CD4-positive, CD25-positive, alpha-beta regulatory T cell (primary cell): Measurements from ENCODE around the gene HDLBP. TPM values are rescaled to one million over a fixed set of nuclear protein-coding genes. Genes with fewer than 3 reads are reported as not detected.

Source experiments
- ATAC-seq, 2 donors: fragments of 150-1000 bp; cut with Tn5 transposase; one replicate each; pipeline ENCODE4 v1.10.0; 2021; ENCODE audit warnings: low read depth in 2 of 2, moderate number of reproducible peaks in 2 of 2, moderate library complexity in 1 of 2
- DNase-seq, 3 donors: peaks; one replicate each; pipeline versions ENCODE4 v3.0.0 to v3.0.0-alpha.2; 2012 to 2022; ENCODE audit warnings: mixed read lengths in 1 of 3
- H3K27ac ChIP-seq: one replicate; pipeline ENCODE4 v1.7.0; 2013; ENCODE audit warnings: mild to moderate bottlenecking, low read length; ENCODE audit not compliant: insufficient read depth, poor library complexity, severe bottlenecking
- H3K27me3 ChIP-seq: one replicate; pipeline ENCODE4 v1.7.0; 2013; ENCODE audit warnings: low read length; ENCODE audit not compliant: control insufficient read depth, insufficient read depth
- H3K36me3 ChIP-seq: one replicate; pipeline ENCODE4 v1.7.0; 2013; ENCODE audit warnings: mild to moderate bottlenecking, low read length, moderate library complexity; ENCODE audit not compliant: control insufficient read depth, insufficient read depth
- H3K4me1 ChIP-seq: 2 replicates; pipeline ENCODE4 v1.7.0; 2013; ENCODE audit warnings: mild to moderate bottlenecking, low read length; ENCODE audit not compliant: insufficient read depth, control insufficient read depth, poor library complexity, severe bottlenecking
- H3K4me3 ChIP-seq: one replicate; pipeline ENCODE4 v1.7.0; 2013; ENCODE audit warnings: low read depth, mild to moderate bottlenecking, low read length, moderate library complexity
- H3K9me3 ChIP-seq, 2 experiments: 1 replicate in 1 of 2; 2 replicates in 1 of 2; pipeline ENCODE4 v1.7.0; 2013; ENCODE audit warnings: low read length in 2 of 2, mild to moderate bottlenecking in 1 of 2, moderate library complexity in 1 of 2; ENCODE audit not compliant: control insufficient read depth in 2 of 2
- H3K27ac Mint-ChIP-seq, 3 donors: one replicate each; pipeline ENCODE4 v1.8.0; 2020 to 2022; ENCODE audit warnings: mild to moderate bottlenecking in 3 of 3, mixed read lengths in 3 of 3, moderate library complexity in 2 of 3
- H3K27me3 Mint-ChIP-seq: one replicate; pipeline ENCODE4 v1.8.0; 2022; ENCODE audit warnings: mild to moderate bottlenecking, mixed read lengths
- H3K36me3 Mint-ChIP-seq: one replicate; pipeline ENCODE4 v1.8.0; 2020; ENCODE audit warnings: mixed read lengths
- H3K4me1 Mint-ChIP-seq, 4 donors: one replicate each; pipeline ENCODE4 v1.8.0; 2020 to 2022; ENCODE audit warnings: mixed read lengths in 4 of 4, mild to moderate bottlenecking in 1 of 4
- H3K4me3 Mint-ChIP-seq, 4 donors: one replicate each; pipeline ENCODE4 v1.8.0; 2020 to 2022; ENCODE audit warnings: mild to moderate bottlenecking in 4 of 4, mixed read lengths in 4 of 4, moderate library complexity in 3 of 4
- H3K9me3 Mint-ChIP-seq, 7 donors: one replicate each; pipeline ENCODE4 v1.8.0; 2020 to 2022; ENCODE audit warnings: mixed read lengths in 7 of 7, mild to moderate bottlenecking in 3 of 7, moderate library complexity in 2 of 7
- polyA plus RNA-seq, 4 donors: library from polyadenylated mRNA; unstranded; fragments of 300-500 nt; fragmentation: Illumina TruSeq; gene quantifications; one replicate each; pipeline ENCODE4 v1.2.3, GENCODE V29; 2021
- total RNA-seq: library from RNA; stranded (reverse); gene quantifications from one replicate; pipeline ENCODE4 v1.2.3, GENCODE V29; 2022

Gene HDLBP
- total and polyA plus RNA-seq, 5 donors from 2014 or later = 33.6 to 121 (median 41.7) TPM

DNA sequence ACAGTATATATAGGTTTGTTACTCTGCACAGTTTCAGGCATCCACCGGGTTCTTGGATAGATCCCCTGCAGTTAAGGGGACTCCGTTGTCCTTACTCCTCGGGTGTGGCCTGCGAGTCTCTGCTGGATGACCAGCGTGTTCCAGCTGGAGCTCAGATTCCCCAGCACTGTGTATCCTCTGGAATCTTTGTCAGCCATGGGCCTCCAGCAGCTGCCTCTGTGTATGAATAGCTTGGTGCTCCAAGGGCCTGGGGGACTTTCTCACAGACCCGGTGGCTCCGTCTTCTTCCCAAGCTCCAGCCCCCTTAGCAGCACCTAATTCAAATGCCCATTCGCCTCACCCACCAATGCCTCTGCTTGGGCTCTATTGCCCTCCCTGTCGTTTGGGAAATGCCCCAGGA, 120.7 kb downstream of the HDLBP start:
- Histone ChIP-seq H3K4me3 (no peak overlapping the region), H3K36me3 (no peaks in the 10 kb centered on the region), H3K27me3 (no peaks in the 10 kb centered on the region), H3K9me3 (no peaks in the 10 kb centered on the region), H3K4me1 (no peaks in the 10 kb centered on the region), H3K27ac (no peak overlapping the region)
- Mint-ChIP-seq H3K27ac (no peak overlapping the region), H3K27me3 (no peaks in the 10 kb centered on the region), H3K4me3 (no peak overlapping the region), H3K9me3 (no peaks in the 10 kb centered on the region), H3K4me1 (no peaks in the 10 kb centered on the region), H3K36me3 (no peaks in the 10 kb centered on the region)
- ATAC-seq (no peak), DNase-seq (no peak)

- H3K36me3 Mint-ChIP-seq = no peaks in the 10 kb centered on the region
- no peak for ATAC-seq
- no peaks in the 10 kb centered on the region for H3K27me3 Mint-ChIP-seq
- Histone ChIP-seq H3K36me3 (no peaks in the 10 kb centered on the region), H3K9me3 (no peaks in the 10 kb centered on the region), H3K4me3 (no peak overlapping the region), H3K27me3 (no peaks in the 10 kb centered on the region), H3K4me1 (no peaks in the 10 kb centered on the region), H3K27ac (no peak overlapping the region)
- no peak overlapping the region for H3K4me3 Mint-ChIP-seq
- no peaks in the 10 kb centered on the region for H3K9me3 Mint-ChIP-seq
- H3K4me1 Mint-ChIP-seq = no peaks in the 10 kb centered on the region
- DNase-seq = no peak
- no peak overlapping the region for H3K27ac Mint-ChIP-seq
These were observed 122.2 kb downstream of the HDLBP start for GRCh38 chr2:241193271-241193670.

DNA sequence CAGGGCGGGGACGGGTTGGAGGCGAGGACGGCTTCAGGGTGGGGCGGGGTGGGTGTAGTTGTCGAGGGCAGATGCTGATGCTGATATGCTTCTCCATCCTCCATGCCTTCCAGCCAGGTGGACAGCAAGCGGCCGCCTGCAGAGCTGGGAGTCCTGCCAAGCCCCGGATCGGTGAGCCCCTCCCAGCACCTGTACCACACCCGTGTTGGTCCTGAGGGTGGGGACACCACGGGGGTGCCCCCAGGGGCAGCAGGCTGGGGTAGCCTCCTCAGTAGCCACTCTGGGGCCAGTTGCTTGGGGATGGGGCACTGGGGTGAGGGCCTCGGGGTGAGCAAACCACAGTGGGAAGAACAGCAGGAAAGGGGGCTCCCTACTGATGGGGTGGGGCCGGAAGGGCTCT, 124.4 kb downstream of the HDLBP start:
- Histone ChIP-seq H3K36me3 (no peaks in the 10 kb centered on the region), H3K4me1 (no peaks in the 10 kb centered on the region), H3K27me3 (no peaks in the 10 kb centered on the region), H3K27ac (no peak overlapping the region), H3K9me3 (no peaks in the 10 kb centered on the region), H3K4me3 (no peak overlapping the region)
- H3K27ac Mint-ChIP-seq = no peak overlapping the region
- H3K4me1 Mint-ChIP-seq = no peaks in the 10 kb centered on the region
- no peaks in the 10 kb centered on the region for H3K27me3 Mint-ChIP-seq
- H3K9me3 Mint-ChIP-seq = no peaks in the 10 kb centered on the region
- no peaks in the 10 kb centered on the region for H3K36me3 Mint-ChIP-seq
- ATAC-seq = no peak
- DNase-seq = no peak
- H3K4me3 Mint-ChIP-seq = no peak overlapping the region

GRCh38 chr2:241190291-241190981, 125.0 kb downstream of the HDLBP start:
- no peaks in the 10 kb centered on the region for H3K9me3 Mint-ChIP-seq
- Histone ChIP-seq H3K27ac (no peak overlapping the region), H3K36me3 (no peaks in the 10 kb centered on the region), H3K4me1 (no peaks in the 10 kb centered on the region), H3K27me3 (no peaks in the 10 kb centered on the region), H3K9me3 (no peaks in the 10 kb centered on the region), H3K4me3 (no peak overlapping the region)
- no peaks in the 10 kb centered on the region for H3K36me3 Mint-ChIP-seq
- H3K27ac Mint-ChIP-seq = no peak overlapping the region
- no peak for DNase-seq
- peak in 1 of 2 donors; percentile 22 for ATAC-seq
- H3K4me1 Mint-ChIP-seq = no peaks in the 10 kb centered on the region
- H3K4me3 Mint-ChIP-seq = no peak overlapping the region
- no peaks in the 10 kb centered on the region for H3K27me3 Mint-ChIP-seq

DNA sequence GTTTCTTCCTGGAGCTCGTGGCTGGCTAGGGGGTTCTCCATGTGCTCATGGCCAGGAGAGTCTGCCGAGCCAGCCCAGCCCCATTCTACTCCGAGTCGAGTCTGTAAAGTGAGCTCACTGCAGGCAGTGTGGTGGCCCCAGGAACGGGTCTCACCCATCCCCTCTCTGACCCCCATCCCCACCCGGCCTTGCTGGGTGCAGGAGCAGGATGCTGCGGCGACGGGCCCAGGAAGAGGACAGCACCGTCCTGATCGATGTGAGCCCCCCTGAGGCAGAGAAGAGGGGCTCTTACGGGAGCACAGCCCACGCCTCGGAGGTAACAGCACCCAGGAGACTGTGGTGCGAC, 125.6 kb downstream of the HDLBP start:
- Mint-ChIP-seq H3K9me3 (no peaks in the 10 kb centered on the region), H3K36me3 (no peaks in the 10 kb centered on the region), H3K27ac (no peak overlapping the region), H3K4me1 (no peaks in the 10 kb centered on the region), H3K4me3 (no peak overlapping the region), H3K27me3 (no peaks in the 10 kb centered on the region)
- DNase-seq = no peak
- Histone ChIP-seq H3K36me3 (no peaks in the 10 kb centered on the region), H3K27ac (no peak overlapping the region), H3K4me1 (no peaks in the 10 kb centered on the region), H3K4me3 (no peak overlapping the region), H3K27me3 (no peaks in the 10 kb centered on the region), H3K9me3 (no peaks in the 10 kb centered on the region)
- ATAC-seq = no peak

DNA sequence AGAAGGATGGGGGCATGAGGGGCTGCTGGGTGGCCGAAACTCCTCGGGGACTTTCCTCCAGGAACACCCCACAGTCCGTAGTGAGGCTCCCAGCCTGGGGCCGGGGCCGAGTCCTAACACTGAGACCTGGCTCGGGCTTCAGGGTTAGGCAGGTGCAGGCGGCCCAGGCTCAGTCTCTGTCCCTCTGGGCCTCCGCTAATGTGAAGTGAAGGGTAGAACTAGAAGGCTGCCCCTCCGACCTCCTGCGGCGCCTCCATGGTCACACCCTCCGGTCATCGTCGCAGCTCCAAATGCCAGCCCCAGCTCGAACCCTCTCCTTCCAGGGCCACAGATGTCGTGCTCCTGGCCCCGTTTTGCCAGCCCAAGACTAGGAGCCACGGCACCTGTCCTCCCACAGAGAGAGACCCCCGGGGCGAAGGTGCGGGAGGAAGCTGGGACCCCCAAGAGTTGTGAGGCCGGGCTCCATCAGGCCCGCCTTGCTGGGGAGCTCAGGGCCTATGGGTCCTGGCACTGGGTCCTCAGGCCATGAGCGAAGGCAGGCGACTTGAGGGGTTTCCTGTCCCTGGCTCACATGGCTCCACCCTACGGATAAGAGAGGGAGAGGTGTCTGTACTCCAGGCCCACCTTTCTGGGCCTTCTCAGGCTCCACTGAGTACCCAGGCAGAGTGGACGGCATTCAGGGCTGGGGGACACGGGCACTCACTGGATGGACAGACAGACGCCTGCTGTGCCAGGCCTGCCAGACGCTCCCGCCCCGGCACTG, 126.2 kb downstream of the HDLBP start:
- Mint-ChIP-seq H3K27me3 (no peaks in the 10 kb centered on the region), H3K36me3 (no peaks in the 10 kb centered on the region), H3K9me3 (no peaks in the 10 kb centered on the region), H3K4me1 (no peaks in the 10 kb centered on the region), H3K27ac (no peak overlapping the region), H3K4me3 (no peak overlapping the region)
- Histone ChIP-seq H3K9me3 (no peaks in the 10 kb centered on the region), H3K4me3 (no peak overlapping the region), H3K27me3 (no peaks in the 10 kb centered on the region), H3K4me1 (no peaks in the 10 kb centered on the region), H3K36me3 (no peaks in the 10 kb centered on the region), H3K27ac (no peak overlapping the region)
- ATAC-seq (no peak), DNase-seq (no peak)

DNA sequence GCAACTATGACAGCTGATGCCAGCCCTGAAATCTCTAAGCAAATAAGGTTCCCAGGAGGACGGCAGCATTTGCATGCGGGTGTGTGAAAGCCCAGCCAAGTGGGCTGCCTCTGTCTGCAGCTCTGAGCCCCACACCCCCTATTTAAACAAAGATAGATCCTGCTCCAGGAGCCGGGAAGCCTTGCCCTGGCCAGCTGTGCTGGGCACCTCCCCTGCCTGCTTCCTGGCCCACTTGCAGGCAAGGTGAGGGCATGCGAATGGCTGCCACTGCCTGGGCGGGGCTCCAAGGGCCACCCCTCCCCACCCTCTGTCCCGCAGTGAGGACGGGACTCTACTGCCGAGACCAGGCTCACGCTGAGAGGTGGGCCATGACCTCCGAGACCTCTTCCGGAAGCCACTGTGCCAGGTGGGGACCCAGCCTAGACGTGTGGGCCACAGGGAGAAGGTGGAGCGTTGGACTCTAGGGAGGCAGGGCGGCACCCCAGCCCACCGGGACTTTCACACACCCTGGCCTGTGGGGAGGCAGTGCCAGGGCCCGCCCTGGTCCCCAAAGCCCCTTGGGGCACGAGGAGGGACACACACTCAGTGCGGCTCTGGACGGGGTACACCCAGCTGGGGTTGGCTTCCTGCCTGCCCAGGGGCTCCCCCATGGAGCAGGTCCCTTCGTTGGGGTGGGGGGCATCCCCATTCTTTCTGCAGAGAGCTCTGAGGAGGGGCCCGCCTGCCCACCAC, 126.9 kb downstream of the HDLBP start, which contains the start of gene ANO7:
TSS of gene ANO7 (plus strand) at position 317 of the 732 bp plus-strand sequence. CDS start 1,387 bp downstream, outside the sequence.
- H3K27ac Mint-ChIP-seq = no peak within 1 kb of the TSS
- no peaks in the 10 kb centered on the region for H3K9me3 Mint-ChIP-seq
- Histone ChIP-seq H3K9me3 (no peaks in the 10 kb centered on the region), H3K27ac (no peak within 1 kb of the TSS), H3K27me3 (no peaks in the 10 kb centered on the region), H3K4me3 (no peak within 1 kb of the TSS), H3K36me3 (peaks cover 3% of the 10 kb centered on the region), H3K4me1 (no peaks in the 10 kb centered on the region)
- H3K4me3 Mint-ChIP-seq = no peak within 1 kb of the TSS
- DNase-seq (no peak), ATAC-seq (no peak)
- H3K36me3 Mint-ChIP-seq = peaks cover 2% of the 10 kb centered on the region
- H3K27me3 Mint-ChIP-seq = no peaks in the 10 kb centered on the region
- no peaks in the 10 kb centered on the region for H3K4me1 Mint-ChIP-seq
